GM19397 (cell line): ENCODE measurements around the gene SMIM10L1.
A peak's percentile ranks its signal among the peaks of the same experiment; 100 is the strongest.

Experiments used
- ATAC-seq: cut with Tn5 transposase; IDR thresholded peaks from one replicate; pipeline ENCODE4 v1.9.1; 2021; ENCODE audit warnings: mild to moderate bottlenecking, moderate library complexity; ENCODE audit not compliant: unreplicated experiment

SMIM10L1 gene

DNA sequence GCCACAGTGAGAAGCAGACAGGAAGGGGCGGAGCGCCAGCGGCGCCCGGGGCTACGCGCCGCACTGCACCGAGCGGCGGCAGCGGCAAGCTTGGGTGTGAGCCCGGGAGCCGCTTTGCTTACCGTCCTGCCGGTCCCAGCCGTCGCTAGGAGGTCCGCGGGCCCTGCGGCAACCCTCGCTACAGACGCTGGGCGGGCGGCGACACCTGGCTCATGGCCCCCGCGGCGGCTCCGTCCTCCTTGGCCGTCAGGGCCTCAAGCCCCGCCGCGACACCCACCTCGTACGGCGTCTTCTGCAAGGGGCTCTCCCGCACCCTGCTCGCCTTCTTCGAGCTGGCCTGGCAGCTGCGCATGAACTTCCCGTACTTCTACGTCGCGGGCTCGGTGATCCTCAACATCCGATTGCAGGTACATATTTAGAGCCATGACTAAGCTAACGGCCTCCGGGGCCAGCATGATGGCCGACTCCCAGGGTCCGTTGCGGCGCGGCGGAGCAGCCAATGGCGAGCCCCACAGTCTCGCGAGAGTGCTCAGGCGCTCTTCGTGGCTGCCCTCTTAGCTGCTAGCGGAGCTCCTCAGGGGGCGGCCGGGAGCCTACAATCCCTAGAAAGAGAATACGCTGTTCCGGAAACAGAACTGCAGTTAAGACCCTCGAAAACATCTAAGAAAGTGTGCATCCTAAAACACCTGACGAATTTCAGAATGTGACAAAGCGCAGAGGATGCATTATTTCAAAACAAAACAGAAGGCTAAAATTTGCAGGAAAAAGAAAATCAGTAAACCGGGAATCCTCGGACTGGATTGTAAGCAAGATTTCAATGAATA lies at the start of gene SMIM10L1:
TSS of gene SMIM10L1 (plus strand) at position 50 of the 824 bp plus-strand sequence. CDS start at position 213, 163 bp downstream.
- ATAC-seq, result peak; percentile 98

DNA sequence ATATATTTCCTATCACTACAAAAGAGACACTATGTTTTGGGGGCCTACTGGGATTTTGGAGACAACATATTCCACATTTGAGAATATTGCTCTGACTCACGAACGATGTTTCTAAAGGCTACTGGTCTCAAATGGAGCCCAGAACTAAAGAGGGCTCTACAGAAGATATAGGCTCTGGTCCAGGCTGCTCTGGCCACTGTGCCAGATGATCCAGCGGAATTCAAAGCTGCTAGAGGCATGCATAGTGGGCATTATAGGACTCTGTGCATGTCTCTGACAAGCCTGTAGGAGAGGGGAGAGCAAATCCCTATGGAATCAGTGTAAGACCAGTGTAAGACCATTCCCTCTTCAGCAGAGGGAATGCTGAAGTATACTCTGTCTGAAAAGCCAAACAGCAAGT lies 40.6 kb upstream of the SMIM10L1 start:
- no peak for ATAC-seq

GRCh38 chr12:11130999-11131398 lies 40.0 kb upstream of the SMIM10L1 start:
- no peak for ATAC-seq

DNA sequence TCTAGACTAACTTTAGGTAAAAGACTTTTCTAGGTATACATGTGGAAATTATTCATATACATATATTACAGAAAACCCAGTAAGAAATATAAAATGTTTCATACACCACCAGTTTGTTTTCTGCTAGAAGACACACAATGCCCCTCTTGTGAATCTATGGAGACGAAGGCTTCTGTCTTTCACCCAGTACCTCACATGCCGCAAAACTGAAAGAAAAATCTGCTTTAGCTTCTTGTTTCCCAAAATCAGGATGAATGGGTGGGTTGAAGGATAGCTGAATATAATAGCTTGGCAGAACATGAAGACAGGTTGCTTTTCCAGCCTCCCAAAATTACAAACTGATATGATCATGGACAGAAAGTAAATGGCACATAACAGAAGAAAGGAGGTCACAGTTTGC lies 37.8 kb upstream of the SMIM10L1 start:
- no peak for ATAC-seq

DNA sequence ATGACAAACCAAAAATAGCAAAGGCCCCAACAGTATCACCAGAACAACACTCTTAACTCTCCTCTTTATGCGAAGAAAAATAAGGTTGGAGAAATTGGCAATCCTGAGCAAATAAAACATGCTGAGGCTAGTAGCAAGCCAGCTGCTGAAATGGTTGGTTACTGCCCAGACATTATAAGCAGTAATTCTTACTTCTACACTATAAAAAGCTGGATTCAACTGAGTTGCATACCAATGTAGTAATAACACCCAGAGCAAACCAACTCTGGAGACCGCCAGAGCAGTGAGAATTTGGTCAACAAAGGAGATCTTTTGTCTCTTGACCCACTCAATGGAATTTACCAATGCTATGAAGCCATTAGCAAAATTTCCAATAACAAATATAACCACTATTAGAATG lies 37.2 kb upstream of the SMIM10L1 start:
- no peak for ATAC-seq

DNA sequence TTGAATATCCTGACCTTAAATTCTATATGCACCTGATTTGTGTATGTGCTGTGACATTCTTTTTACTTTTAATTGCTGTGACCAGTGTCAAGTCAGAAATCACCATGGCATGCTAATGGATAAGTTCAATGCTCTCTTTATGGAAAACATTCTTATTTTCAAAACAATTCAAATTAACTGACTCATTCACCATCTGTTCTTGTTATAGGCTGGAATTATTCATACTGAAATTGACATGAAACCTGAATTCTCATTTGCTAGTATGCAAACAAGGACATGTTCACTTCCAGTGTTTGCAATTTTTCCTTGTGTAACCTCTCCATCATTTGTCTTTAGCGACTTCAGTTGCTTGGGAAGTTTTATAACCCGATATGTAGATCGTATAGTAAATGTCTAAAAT lies 36.7 kb upstream of the SMIM10L1 start, which contains the start of gene TAS2R30:
TSS of gene TAS2R30 (minus strand) at position 340 of the 400 bp plus-strand sequence. CDS start 400 bp downstream, outside the sequence.
- ATAC-seq, result no peak

GRCh38 chr12:11136075-11136474 lies 34.9 kb upstream of the SMIM10L1 start:
- no peak for ATAC-seq

- no peak for ATAC-seq
Observed at GRCh38 chr12:11143352-11143751, 27.6 kb upstream of the SMIM10L1 start.

DNA sequence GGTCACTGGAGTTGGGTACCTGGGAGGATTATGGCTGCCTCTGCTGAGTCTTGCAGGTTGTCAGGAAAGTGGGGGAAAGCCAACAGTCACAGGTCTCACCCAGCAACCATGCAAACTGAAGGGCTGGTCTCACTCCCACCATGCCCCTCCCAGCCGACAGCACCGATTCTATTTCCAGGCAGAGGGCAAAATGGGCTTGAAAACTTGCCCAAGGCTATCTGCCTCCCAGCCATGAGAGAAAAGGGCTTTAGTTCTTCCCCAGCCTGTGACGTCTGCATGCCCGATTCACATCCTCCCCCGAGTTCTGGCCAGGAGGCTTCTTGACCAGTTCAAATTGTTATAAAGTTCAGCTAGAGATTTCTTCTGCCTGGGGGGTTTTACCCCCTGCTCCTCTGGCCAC lies 26.7 kb upstream of the SMIM10L1 start:
- ATAC-seq, result no peak

GRCh38 chr12:11147420-11147819 lies 23.6 kb upstream of the SMIM10L1 start:
- ATAC-seq, result no peak

- ATAC-seq, result no peak
Observed at GRCh38 chr12:11150832-11151231, 20.2 kb upstream of the SMIM10L1 start.

DNA sequence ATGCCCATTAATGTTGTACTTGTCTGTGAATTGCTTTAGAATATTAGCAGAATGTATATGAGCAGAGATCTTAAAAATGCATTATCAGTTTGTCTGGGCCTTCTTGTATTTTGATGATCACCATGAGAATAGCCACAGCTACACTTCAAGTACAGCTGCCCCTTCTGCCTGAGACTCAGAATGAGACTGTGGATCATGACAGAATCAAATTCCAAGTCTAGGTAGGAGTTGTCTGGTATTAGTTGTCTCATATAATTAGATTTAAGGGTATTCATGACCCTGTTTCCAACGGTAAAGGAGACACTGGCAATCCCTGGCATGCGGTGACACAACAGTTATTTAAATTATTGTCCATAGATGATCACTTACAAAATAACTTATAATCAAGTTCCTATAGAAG lies 18.3 kb upstream of the SMIM10L1 start:
- no peak for ATAC-seq

GRCh38 chr12:11154400-11154925 lies 16.5 kb upstream of the SMIM10L1 start:
- ATAC-seq, result no peak

- no peak for ATAC-seq
Observed at GRCh38 chr12:11158885-11159444, 12.0 kb upstream of the SMIM10L1 start.

- ATAC-seq, result no peak
Observed at GRCh38 chr12:11162502-11162901, 8.5 kb upstream of the SMIM10L1 start.

GRCh38 chr12:11164384-11164783 lies 6.6 kb upstream of the SMIM10L1 start:
- no peak for ATAC-seq

DNA sequence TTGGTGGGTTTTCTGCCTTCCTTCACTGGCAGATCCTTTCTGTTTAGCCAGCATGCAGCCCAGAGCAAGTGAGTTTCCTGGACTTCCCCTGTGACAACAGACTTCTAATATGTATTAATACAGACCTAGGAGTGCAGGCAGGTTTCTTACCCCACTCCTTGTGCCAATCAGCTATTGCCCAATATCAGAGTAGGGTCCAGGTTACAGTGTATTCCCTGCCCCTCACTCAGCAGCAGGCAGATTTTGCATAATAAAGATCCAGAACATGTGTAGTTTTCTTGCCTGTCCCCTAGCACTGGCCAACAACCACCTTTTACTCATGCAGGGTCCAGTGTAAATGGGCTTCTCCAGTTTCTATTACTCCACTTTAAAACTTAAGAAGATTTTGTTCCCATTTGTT lies 4.7 kb upstream of the SMIM10L1 start:
- ATAC-seq, result no peak

DNA sequence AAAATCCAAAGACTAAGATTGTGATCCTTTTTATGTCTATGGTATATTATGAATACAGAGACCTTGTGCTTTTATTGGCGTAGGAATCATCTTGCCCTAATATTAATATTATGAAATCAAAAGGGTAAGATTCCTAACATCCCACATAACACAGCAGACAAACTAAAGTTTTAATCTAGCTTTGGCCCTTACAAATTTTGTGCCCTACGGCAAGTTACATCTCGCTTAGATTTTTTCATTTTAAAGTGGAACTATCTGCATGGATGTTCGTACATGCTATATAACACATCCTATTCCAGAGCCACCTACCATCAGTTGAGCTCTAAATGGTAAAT lies 217 bp upstream of the SMIM10L1 start:
- no peak for ATAC-seq

DNA sequence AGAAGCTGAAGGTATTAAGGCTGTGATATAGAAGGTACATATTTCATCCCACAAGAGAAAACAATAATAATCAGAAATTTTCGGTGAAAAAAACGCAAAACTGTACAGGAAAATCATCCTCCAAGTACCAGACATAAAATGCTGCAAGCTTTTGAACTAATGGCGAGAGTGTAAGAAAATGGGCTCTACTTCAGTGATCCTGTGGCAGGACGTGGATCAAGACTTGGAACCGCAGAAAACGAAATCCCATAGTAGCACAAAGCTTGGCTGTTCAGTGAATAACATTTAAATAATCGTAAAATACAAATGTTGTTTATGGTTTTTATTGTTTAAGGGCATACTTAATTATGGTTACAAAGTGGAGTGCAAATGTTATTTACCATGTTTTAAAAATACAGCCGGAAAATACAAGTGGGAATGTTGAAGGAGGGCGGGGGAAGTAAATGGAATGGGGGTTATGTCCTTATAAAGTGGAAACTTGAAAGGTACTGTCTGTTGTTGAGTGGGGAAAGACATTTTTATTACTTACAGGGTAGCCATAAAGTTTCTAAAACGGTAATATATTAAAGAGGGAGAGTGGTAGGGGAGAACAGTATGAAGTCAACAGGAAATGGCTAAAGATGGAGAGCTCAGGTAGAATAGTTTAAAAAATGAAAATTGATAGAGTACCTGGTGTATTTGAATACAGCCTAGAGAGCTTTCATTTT lies 1.1 kb downstream of the SMIM10L1 start:
- no peak for ATAC-seq

DNA sequence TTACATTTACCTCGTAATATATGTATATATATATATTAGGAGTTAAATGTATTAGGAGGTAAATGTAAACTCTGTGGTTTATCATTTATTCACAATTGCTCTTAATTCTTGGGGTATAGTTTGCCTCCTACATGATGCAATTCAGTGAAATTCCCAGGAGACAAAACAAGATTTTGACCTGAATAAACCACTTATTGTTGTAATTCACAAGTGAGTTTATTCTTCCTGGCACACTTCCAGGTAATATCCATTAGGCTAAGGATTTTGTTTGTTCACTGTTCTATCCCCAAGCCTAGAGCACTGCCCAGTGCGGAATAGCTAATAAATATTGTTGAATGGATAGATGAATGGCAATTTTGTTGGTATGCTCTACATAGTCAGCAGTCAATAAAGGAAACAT lies 3.0 kb downstream of the SMIM10L1 start:
- no peak for ATAC-seq

DNA sequence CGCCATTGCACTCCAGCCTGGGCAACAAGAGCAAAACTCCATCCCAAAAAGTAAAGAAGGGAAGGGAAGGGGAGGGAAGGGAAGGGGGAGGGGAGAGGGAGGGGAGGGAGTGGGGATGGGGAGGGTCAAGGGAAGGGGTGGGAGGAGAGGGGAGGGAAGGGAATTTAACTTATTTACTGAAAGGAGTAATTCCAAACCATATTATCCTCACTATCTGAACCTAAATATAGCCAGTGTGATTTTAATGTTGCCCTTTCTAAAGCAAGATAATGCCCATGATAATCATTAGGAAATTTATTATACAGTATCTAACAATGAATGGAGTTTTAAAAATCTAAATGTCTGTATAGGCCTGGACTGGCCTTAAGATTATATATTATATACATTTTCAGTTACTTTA lies 7.3 kb downstream of the SMIM10L1 start:
- ATAC-seq, result no peak

DNA sequence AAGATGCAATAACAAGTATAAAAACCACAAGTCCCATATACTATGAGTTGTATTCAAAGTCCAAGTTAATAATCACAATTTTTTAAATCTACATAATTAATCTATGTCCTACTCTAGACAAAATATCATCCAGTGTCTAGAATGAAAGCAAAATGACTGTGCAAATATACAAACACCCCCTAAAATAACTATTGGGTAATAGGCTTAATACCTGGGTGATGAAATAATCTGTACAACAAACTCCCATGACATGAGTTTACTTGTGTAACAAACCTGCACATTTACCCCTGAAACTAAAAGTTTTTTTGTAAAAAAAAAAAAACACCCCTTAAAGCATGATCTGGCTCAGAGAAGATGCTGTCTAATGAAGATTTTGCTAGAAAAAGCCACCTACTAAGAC lies 11.5 kb downstream of the SMIM10L1 start:
- ATAC-seq, result no peak
